Lung (tissue), 12 donors: ENCODE measurements around the gene MRPL50. TPM values are rescaled to one million over a fixed set of nuclear protein-coding genes. Genes with fewer than 3 reads are reported as not detected.

Experiments
- ATAC-seq: fragments of 200-7000 bp; cut with Tn5 transposase; one replicate; pipeline ENCODE4 v1.9.1; 2020; ENCODE audit warnings: moderate number of reproducible peaks; ENCODE audit not compliant: insufficient read depth, low FRiP score
- DNase-seq, 3 donors: peaks; one replicate each; pipeline ENCODE4 v3.0.0-alpha.2; 2013 to 2017
- H3K27ac ChIP-seq, 2 donors: one replicate each; pipeline ENCODE4 v1.5.1; 2013; ENCODE audit warnings: mild to moderate bottlenecking in 2 of 2, moderate library complexity in 2 of 2, control low read depth in 1 of 2, inconsistent platforms in 1 of 2, low read depth in 1 of 2, low read length in 1 of 2
- H3K27me3 ChIP-seq, 3 donors: one replicate each; pipeline ENCODE4 v1.5.1; 2013; ENCODE audit warnings: low read length in 2 of 3; ENCODE audit not compliant: control insufficient read depth in 3 of 3, insufficient read depth in 3 of 3
- H3K36me3 ChIP-seq, 4 donors: one replicate each; pipeline ENCODE4 v1.5.1; 2013; ENCODE audit warnings: low read length in 4 of 4, mild to moderate bottlenecking in 1 of 4, moderate library complexity in 1 of 4; ENCODE audit not compliant: control insufficient read depth in 4 of 4, insufficient read depth in 4 of 4
- H3K4me1 ChIP-seq, 5 donors: one replicate each; pipeline ENCODE4 v1.5.1; 2013; ENCODE audit warnings: low read length in 5 of 5, mild to moderate bottlenecking in 2 of 5, moderate library complexity in 1 of 5; ENCODE audit not compliant: control insufficient read depth in 5 of 5, insufficient read depth in 5 of 5
- H3K4me3 ChIP-seq: one replicate; pipeline ENCODE4 v1.5.1; 2013; ENCODE audit warnings: mild to moderate bottlenecking, control low read depth, moderate library complexity
- H3K9ac ChIP-seq, 2 donors: one replicate each; pipeline ENCODE4 v1.5.1; 2013; ENCODE audit warnings: low read length in 2 of 2, control low read depth in 1 of 2; ENCODE audit not compliant: insufficient read depth in 1 of 2
- H3K9me3 ChIP-seq, 4 donors: one replicate each; pipeline ENCODE4 v1.5.1; 2013; ENCODE audit warnings: low read length in 3 of 4, mild to moderate bottlenecking in 1 of 4, moderate library complexity in 1 of 4; ENCODE audit not compliant: control insufficient read depth in 4 of 4, insufficient read depth in 3 of 4
- CTCF ChIP-seq: IDR thresholded peaks from 2 replicates; pipeline ENCODE4 v1.5.1; 2012; ENCODE audit warnings: mild to moderate bottlenecking; ENCODE audit errors: control extremely low read depth, extremely low read depth
- WGBS, 2 donors: extraction: QIAGEN DNeasy Blood & Tissue Kit; methylation state at CpG; one replicate each; pipeline ENCODE4 v1.1.7; 2013; 5-methylcytosine and 5-hydroxymethylcytosine counted together
- polyA plus RNA-seq, 2 donors: library from polyadenylated mRNA; stranded (reverse); fragments of 200-250 nt; gene quantifications; one replicate each; pipeline ENCODE4 v1.2.1, GENCODE V29; 2013
- total RNA-seq, 2 donors: library from RNA; depleted of rRNA in 1 of 2; stranded (reverse); fragments of >200 nt in 1 of 2; gene quantifications; one replicate each; pipeline ENCODE4 v1.2.1, GENCODE V29; 2014 to 2021
- donor health status: control.
- donor health status: control.
- donor health status: Bipolar disorder and iron deficiency.
- donor health status: healthy.
- donor health status: DM: yes; HTN: yes; CAD: no.

Gene MRPL50
- total and polyA plus RNA-seq, 4 donors = 7.9 to 23.0 (median 8.8) TPM

GRCh38 chr9:101443364-101443771, 45.0 kb upstream of the MRPL50 start:
- TF ChIP-seq CTCF = no peak
- peak overlapping the region in 1 of 2 donors; percentile 49 for H3K27ac ChIP-seq
- H3K27me3 ChIP-seq = peaks cover 0 to 2% (median 0%) of the 10 kb centered on the region in 3 donors
- no peaks in the 10 kb centered on the region for H3K36me3 ChIP-seq
- H3K4me1 ChIP-seq = no peaks in the 10 kb centered on the region
- no peak overlapping the region for H3K4me3 ChIP-seq
- DNase-seq (no peak), ATAC-seq (no peak)
- H3K9ac ChIP-seq = no peak overlapping the region
- WGBS, 2 donors = 77 to 78% methylated on average over 9 of the region's 9 CpGs
- no peaks in the 10 kb centered on the region for H3K9me3 ChIP-seq

GRCh38 chr9:101442736-101443135, 44.3 kb upstream of the MRPL50 start:
- no peak overlapping the region for H3K4me3 ChIP-seq
- peak overlapping the region in 1 of 2 donors; percentile 49 for H3K27ac ChIP-seq
- no peaks in the 10 kb centered on the region for H3K9me3 ChIP-seq
- TF ChIP-seq CTCF = no peak
- H3K9ac ChIP-seq = no peak overlapping the region
- ATAC-seq = no peak
- no peaks in the 10 kb centered on the region for H3K4me1 ChIP-seq
- no peak for DNase-seq
- no peaks in the 10 kb centered on the region for H3K27me3 ChIP-seq
- no peaks in the 10 kb centered on the region for H3K36me3 ChIP-seq
- WGBS, 2 donors = 79 to 82% methylated on average over 3 of the region's 3 CpGs

- DNase-seq (no peak), ATAC-seq (no peak)
- Histone ChIP-seq H3K36me3 (no peaks in the 10 kb centered on the region), H3K4me3 (no peak overlapping the region), H3K4me1 (no peaks in the 10 kb centered on the region), H3K27me3 (no peaks in the 10 kb centered on the region), H3K9me3 (no peaks in the 10 kb centered on the region), H3K9ac (no peak overlapping the region), H3K27ac (no peak overlapping the region)
- no peak for TF ChIP-seq CTCF
- 95 to 99% methylated on average over 3 of the region's 3 CpGs for WGBS, 2 donors
Observed at GRCh38 chr9:101442318-101442717, 43.9 kb upstream of the MRPL50 start.

GRCh38 chr9:101440714-101441230, 42.4 kb upstream of the MRPL50 start:
- Histone ChIP-seq H3K4me3 (no peak overlapping the region), H3K4me1 (no peaks in the 10 kb centered on the region), H3K27ac (no peak overlapping the region), H3K9ac (no peak overlapping the region), H3K27me3 (no peaks in the 10 kb centered on the region), H3K36me3 (no peaks in the 10 kb centered on the region), H3K9me3 (no peaks in the 10 kb centered on the region)
- no peak for ATAC-seq
- WGBS, 2 donors = 56 to 61% methylated on average over 3 of the region's 3 CpGs
- no peak for TF ChIP-seq CTCF
- DNase-seq = no peak
